Stomach (tissue), 4 donors: ENCODE measurements around the gene NPHP1.

Experiments
- EP300 ChIP-seq: sonication (generic); formaldehyde crosslinking; IDR thresholded peaks from one replicate; pipeline ENCODE4 v1.6.1; 2017; ENCODE audit warnings: antibody characterized with exemption
- POLR2A ChIP-seq, 4 donors: fragments of 450-650 bp; IDR thresholded peaks; one replicate each; pipeline ENCODE4 v1.6.1; 2016; ENCODE audit warnings: antibody characterized with exemption in 4 of 4, control low read depth in 2 of 4, mild to moderate bottlenecking in 1 of 4, moderate library complexity in 1 of 4
- TF ChIP-seq, protein P1 (sequence below), 7 experiments: fragments of 450-650 bp in 4 of 7; fragments of 200-600 bp in 3 of 7; sonication (generic) in 3 of 7; IDR thresholded peaks; one replicate each; pipeline ENCODE4 v1.5.1; 2016 to 2019; ENCODE audit warnings: antibody characterized with exemption in 7 of 7, control low read depth in 2 of 7, mild to moderate bottlenecking in 1 of 7

- TF ChIP-seq, protein P1, sequence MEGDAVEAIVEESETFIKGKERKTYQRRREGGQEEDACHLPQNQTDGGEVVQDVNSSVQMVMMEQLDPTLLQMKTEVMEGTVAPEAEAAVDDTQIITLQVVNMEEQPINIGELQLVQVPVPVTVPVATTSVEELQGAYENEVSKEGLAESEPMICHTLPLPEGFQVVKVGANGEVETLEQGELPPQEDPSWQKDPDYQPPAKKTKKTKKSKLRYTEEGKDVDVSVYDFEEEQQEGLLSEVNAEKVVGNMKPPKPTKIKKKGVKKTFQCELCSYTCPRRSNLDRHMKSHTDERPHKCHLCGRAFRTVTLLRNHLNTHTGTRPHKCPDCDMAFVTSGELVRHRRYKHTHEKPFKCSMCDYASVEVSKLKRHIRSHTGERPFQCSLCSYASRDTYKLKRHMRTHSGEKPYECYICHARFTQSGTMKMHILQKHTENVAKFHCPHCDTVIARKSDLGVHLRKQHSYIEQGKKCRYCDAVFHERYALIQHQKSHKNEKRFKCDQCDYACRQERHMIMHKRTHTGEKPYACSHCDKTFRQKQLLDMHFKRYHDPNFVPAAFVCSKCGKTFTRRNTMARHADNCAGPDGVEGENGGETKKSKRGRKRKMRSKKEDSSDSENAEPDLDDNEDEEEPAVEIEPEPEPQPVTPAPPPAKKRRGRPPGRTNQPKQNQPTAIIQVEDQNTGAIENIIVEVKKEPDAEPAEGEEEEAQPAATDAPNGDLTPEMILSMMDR (IDR thresholded peaks at IDR 0.05): no peak
- TF ChIP-seq POLR2A (IDR thresholded peaks at IDR 0.05) (no peak), EP300 (no peak)
Observed at GRCh38 chr2:110105608-110106467, 99.0 kb downstream of the NPHP1 start.
